Endodermal cell (in vitro differentiated cells): ENCODE data around the gene FRG2B. TPM values are rescaled to one million over a fixed set of nuclear protein-coding genes. Genes with fewer than 3 reads are reported as not detected.
A peak's percentile ranks its signal among the peaks of the same experiment; 100 is the strongest.
"Not testable (repeated sequence)": the region's sequence is repeated elsewhere in the genome, so short reads cannot be mapped to it uniquely, and the experiment has no call there.

Source experiments
- DNase-seq: peaks from one replicate; pipeline ENCODE4 v3.0.0-alpha.2; 2017
- H3K27ac ChIP-seq: 2 replicates; pipeline ENCODE4 v1.5.1; 2013; ENCODE audit warnings: mild to moderate bottlenecking, low read depth, low read length, moderate library complexity
- H3K27me3 ChIP-seq: 2 replicates; pipeline ENCODE4 v1.6.1; 2013; ENCODE audit warnings: mild to moderate bottlenecking, low read length, moderate library complexity; ENCODE audit not compliant: insufficient read depth, control insufficient read depth, poor library complexity, severe bottlenecking
- H3K36me3 ChIP-seq: 2 replicates; pipeline ENCODE4 v1.7.0; 2013; ENCODE audit warnings: mild to moderate bottlenecking, low read length, moderate library complexity; ENCODE audit not compliant: control insufficient read depth, insufficient read depth
- H3K4me1 ChIP-seq: one replicate; pipeline ENCODE4 v1.7.0; 2013; ENCODE audit warnings: low read length; ENCODE audit not compliant: control insufficient read depth, insufficient read depth
- H3K4me3 ChIP-seq: 2 replicates; pipeline ENCODE4 v1.5.1; 2013; ENCODE audit warnings: mild to moderate bottlenecking, low read length, moderate library complexity
- H3K9ac ChIP-seq: 2 replicates; pipeline ENCODE4 v1.6.1; 2013; ENCODE audit warnings: mild to moderate bottlenecking, low read length, moderate library complexity; ENCODE audit not compliant: poor library complexity, severe bottlenecking; ENCODE audit errors: extremely low read depth
- H3K9me3 ChIP-seq: 2 replicates; pipeline ENCODE4 v1.6.1; 2013; ENCODE audit warnings: mild to moderate bottlenecking, low read length, moderate library complexity; ENCODE audit not compliant: control insufficient read depth
- H3K27ac Mint-ChIP-seq: 2 replicates; pipeline ENCODE4 v1.8.0; 2020; ENCODE audit warnings: mixed read lengths
- H3K27me3 Mint-ChIP-seq: 2 replicates; pipeline ENCODE4 v1.8.0; 2021; ENCODE audit warnings: mild to moderate bottlenecking, mixed read lengths; ENCODE audit not compliant: insufficient read depth
- H3K36me3 Mint-ChIP-seq: 2 replicates; pipeline ENCODE4 v1.8.0; 2020; ENCODE audit warnings: low read depth, mixed read lengths
- H3K4me1 Mint-ChIP-seq: 2 replicates; pipeline ENCODE4 v1.8.0; 2020; ENCODE audit warnings: mixed read lengths
- H3K4me3 Mint-ChIP-seq: 2 replicates; pipeline ENCODE4 v1.8.0; 2020; ENCODE audit warnings: mild to moderate bottlenecking, moderate library complexity, mixed read lengths
- H3K9me3 Mint-ChIP-seq: 2 replicates; pipeline ENCODE4 v1.8.0; 2020; ENCODE audit warnings: mild to moderate bottlenecking, mixed read lengths
- WGBS, 2 experiments: methylation state at CpG; one replicate each; pipeline versions ENCODE4 v1.1.5 to v1.1.7; 2013; ENCODE audit warnings: missing lambda C conversion rate in 2 of 2, mixed read lengths in 1 of 2; ENCODE audit not compliant: insufficient coverage in 1 of 2, insufficient read length in 1 of 2; 5-methylcytosine and 5-hydroxymethylcytosine counted together
- total RNA-seq, 2 donors: library from RNA; stranded (reverse); fragmentation: NEBNext Ultra II Directional in 1 of 2; extraction: Animal tissue kit (Norgen Biotek cat#: 25700) in 1 of 2; gene quantifications; 2 replicates in 1 of 2; 3 replicates in 1 of 2; pipeline ENCODE4 v1.2.1, GENCODE V29; 2021
- TF ChIP-seq, protein P1 (sequence below): fragments of 200-600 bp; sonication (generic); conservative IDR thresholded peaks from 2 replicates; pipeline ENCODE4 v1.5.0; 2021; ENCODE audit warnings: antibody characterized with exemption, mild to moderate bottlenecking

The FRG2B gene
- total RNA-seq, 2 donors from 2014 or later, result not detected

DNA sequence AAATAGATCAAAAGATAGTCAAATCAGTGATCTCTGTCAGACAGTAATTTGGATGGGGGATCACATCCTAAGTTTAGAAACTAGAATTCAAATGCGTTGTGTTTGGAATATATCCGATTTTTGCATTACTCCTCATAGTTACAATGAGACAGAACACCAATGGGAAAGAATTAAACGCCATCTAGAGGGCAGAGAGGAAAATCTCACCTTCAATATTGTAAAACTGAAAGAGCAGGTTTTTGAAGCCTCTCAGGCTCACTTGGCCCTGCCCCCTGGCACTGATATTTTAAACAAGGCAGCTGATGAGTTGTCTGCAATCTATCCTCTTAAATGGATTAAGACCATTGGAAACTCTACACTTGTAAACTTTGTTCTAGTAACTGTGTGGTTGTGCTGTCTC lies 17.7 kb downstream of the FRG2B start:
- no peaks in the 10 kb centered on the region for H3K4me1 ChIP-seq
- H3K9me3 Mint-ChIP-seq, result peaks cover 95% of the 10 kb centered on the region
- TF ChIP-seq, protein P1, sequence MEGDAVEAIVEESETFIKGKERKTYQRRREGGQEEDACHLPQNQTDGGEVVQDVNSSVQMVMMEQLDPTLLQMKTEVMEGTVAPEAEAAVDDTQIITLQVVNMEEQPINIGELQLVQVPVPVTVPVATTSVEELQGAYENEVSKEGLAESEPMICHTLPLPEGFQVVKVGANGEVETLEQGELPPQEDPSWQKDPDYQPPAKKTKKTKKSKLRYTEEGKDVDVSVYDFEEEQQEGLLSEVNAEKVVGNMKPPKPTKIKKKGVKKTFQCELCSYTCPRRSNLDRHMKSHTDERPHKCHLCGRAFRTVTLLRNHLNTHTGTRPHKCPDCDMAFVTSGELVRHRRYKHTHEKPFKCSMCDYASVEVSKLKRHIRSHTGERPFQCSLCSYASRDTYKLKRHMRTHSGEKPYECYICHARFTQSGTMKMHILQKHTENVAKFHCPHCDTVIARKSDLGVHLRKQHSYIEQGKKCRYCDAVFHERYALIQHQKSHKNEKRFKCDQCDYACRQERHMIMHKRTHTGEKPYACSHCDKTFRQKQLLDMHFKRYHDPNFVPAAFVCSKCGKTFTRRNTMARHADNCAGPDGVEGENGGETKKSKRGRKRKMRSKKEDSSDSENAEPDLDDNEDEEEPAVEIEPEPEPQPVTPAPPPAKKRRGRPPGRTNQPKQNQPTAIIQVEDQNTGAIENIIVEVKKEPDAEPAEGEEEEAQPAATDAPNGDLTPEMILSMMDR, result peak; percentile 48
- no peaks in the 10 kb centered on the region for H3K36me3 ChIP-seq
- H3K27me3 ChIP-seq, result no peaks in the 10 kb centered on the region
- no peak for DNase-seq
- H3K4me3 ChIP-seq, result no peak overlapping the region
- H3K36me3 Mint-ChIP-seq, result no peaks in the 10 kb centered on the region
- H3K27ac Mint-ChIP-seq, result no peak overlapping the region
- 14 to 31% methylated on average over 2 to 3 of the region's 3 CpGs for WGBS, 2 experiments
- H3K4me1 Mint-ChIP-seq, result no peaks in the 10 kb centered on the region
- H3K9me3 ChIP-seq, result peaks cover 56% of the 10 kb centered on the region
- H3K4me3 Mint-ChIP-seq, result no peak overlapping the region
- H3K9ac ChIP-seq, result no peak overlapping the region
- no peaks in the 10 kb centered on the region for H3K27me3 Mint-ChIP-seq
- no peak overlapping the region for H3K27ac ChIP-seq

DNA sequence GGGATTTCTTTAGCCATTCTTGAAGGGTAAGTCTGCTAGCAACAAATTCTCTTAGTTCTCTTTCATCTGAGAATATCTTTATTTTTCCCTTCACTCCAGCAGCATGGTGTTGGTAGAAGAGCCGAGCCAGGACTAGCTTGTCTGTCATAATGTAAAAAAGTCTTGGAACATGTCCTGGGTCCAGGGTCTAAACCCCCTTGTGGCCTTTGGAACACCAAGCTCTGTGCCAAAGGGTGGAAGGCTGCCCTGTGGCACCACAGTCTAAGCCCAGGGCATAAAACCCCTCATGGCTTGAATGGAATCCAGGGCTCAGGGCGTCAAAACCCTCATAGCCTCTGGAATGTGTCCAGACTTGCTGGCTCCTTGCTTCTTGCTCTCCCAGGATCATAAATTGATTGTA lies 23.2 kb downstream of the FRG2B start:
- H3K4me3 Mint-ChIP-seq, H3K36me3 Mint-ChIP-seq, H3K4me3 ChIP-seq, H3K9ac ChIP-seq, H3K27ac Mint-ChIP-seq, H3K27ac ChIP-seq, H3K36me3 ChIP-seq, H3K4me1 Mint-ChIP-seq, H3K4me1 ChIP-seq, H3K27me3 Mint-ChIP-seq, H3K27me3 ChIP-seq, DNase-seq: not testable (repeated sequence)
- WGBS, 2 experiments, result 57 to 72% methylated on average over 2 of the region's 2 CpGs
- H3K9me3 ChIP-seq, result peaks cover 68% of the 10 kb centered on the region
- H3K9me3 Mint-ChIP-seq, result peaks cover 93% of the 10 kb centered on the region

DNA sequence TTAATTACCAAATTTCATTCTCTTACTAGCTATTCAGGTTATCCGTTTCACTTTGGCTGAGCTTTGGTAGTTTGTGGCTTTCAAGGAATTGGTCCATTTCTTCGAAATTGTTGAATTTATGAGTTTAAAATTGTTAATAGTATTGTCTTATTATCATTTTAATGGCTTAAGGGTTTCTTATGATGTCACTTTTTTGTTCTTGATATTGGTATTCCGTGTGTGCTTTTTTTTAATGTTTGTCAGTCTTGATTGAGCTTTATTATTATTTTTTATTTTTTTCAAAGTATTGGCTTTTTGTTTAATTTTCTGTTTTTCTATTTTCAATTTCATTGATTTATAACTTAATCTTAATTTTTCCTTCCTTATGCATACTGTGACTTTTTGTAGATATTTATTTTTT lies 25.9 kb downstream of the FRG2B start:
- Mint-ChIP-seq H3K27me3 (no peaks in the 10 kb centered on the region), H3K27ac (no peak overlapping the region), H3K4me3 (no peak overlapping the region), H3K4me1 (no peaks in the 10 kb centered on the region), H3K9me3 (peaks cover 94% of the 10 kb centered on the region), H3K36me3 (no peaks in the 10 kb centered on the region)
- TF ChIP-seq, protein P1, result no peak
- no peak overlapping the region for H3K9ac ChIP-seq
- H3K27me3 ChIP-seq, result no peaks in the 10 kb centered on the region
- no peak overlapping the region for H3K4me3 ChIP-seq
- no peak overlapping the region for H3K27ac ChIP-seq
- 22 to 62% methylated on average over 1 to 3 of the region's 3 CpGs for WGBS, 2 experiments
- no peaks in the 10 kb centered on the region for H3K36me3 ChIP-seq
- DNase-seq, result no peak
- no peaks in the 10 kb centered on the region for H3K4me1 ChIP-seq
- peaks cover 60% of the 10 kb centered on the region for H3K9me3 ChIP-seq

DNA sequence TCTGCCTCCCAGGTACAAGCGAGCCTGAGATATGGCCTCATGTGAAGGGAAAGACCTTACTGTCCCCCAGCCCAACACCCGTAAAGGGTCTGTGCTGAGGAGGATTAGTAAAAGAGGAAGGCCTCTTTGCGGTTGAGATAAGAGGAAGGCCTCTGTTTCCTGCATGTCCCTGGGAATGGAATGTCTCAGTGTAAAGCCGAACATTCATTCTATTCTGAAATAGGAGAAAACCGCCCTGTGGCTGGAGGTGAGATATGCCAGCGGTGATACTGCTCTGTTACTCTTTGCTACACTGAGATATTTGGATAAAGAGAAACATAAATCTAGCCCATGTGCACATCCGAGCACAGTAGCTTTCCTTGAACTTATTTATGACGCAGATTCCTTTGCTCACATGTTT lies 26.7 kb downstream of the FRG2B start:
- not testable (repeated sequence) for H3K4me1 ChIP-seq, H3K36me3 Mint-ChIP-seq, H3K27me3 ChIP-seq, H3K4me1 Mint-ChIP-seq, H3K4me3 ChIP-seq, H3K4me3 Mint-ChIP-seq, H3K36me3 ChIP-seq, DNase-seq, H3K27ac Mint-ChIP-seq, H3K9ac ChIP-seq, H3K27me3 Mint-ChIP-seq, H3K27ac ChIP-seq
- peaks cover 60% of the 10 kb centered on the region for H3K9me3 ChIP-seq
- 75 to 85% methylated on average over 6 to 8 of the region's 8 CpGs for WGBS, 2 experiments
- H3K9me3 Mint-ChIP-seq, result peaks cover 95% of the 10 kb centered on the region
